Measurements from ENCODE around the gene GPN1. TPM values are rescaled to one million over a fixed set of nuclear protein-coding genes. Genes with fewer than 3 reads are reported as not detected.

Gene GPN1
- total RNA-seq, 1 experiment from 2014 or later: 48.5 TPM

DNA sequence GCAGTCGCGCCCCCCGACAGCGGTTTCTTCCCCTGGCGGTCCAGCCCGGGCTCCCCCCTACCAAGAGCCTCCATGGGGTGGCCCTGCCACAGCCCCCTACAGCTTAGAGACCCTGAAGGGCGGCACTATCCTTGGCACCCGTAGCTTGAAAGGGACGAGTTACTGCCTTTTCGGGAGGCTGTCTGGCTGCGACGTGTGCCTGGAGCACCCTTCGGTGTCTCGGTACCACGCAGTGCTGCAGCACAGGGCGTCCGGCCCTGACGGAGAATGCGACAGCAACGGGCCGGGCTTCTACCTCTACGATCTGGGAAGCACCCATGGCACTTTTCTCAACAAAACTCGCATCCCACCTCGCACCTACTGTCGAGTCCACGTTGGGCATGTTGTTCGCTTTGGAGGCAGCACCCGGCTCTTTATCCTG is 35.3 kb downstream of the GPN1 start:
- H3K4me2 ChIP-seq (ENCODE audit: insufficient read depth, insufficient read length, low read length): peak overlapping the region; percentile 70
- H3K79me2 ChIP-seq (ENCODE audit: insufficient read depth, low read length): 0 out of 2 replicates have a peak, but pooled peaks cover 2% of the 10 kb centered on the region
- H2BK5ac ChIP-seq (ENCODE audit: insufficient read length, low read length): no peak overlapping the region
- no peak overlapping the region for H2BK15ac ChIP-seq (ENCODE audit: low read depth, low read length)
- H3K79me1 ChIP-seq (ENCODE audit: insufficient read depth, low read depth, low read length, poor library complexity, severe bottlenecking): peaks cover 8% of the 10 kb centered on the region
- Mint-ChIP-seq H3K4me1 (peaks cover 9 to 18% of the 10 kb centered on the region in 2 experiments), H3K9me3 (no peaks in the 10 kb centered on the region), H3K27me3 (ENCODE audit: low read depth) (no peaks in the 10 kb centered on the region), H3K27ac (peak overlapping the region in 1 of 3 experiments; percentile 100; a peak in 1 of 7 replicates), H3K36me3 (ENCODE audit: insufficient read depth in 1 of 3, low read depth in 3 of 3) (peaks cover 22 to 56% (median 48%) of the 10 kb centered on the region in 3 experiments; a peak in 6 of 7 replicates), H3K4me3 (peak overlapping the region; percentile 97 to 98)
- H4K91ac ChIP-seq (ENCODE audit: insufficient read length, low read depth, low read length): no peak overlapping the region
- no peak overlapping the region for H3T11ph ChIP-seq (ENCODE audit: low read length)
- H2AFZ ChIP-seq (ENCODE audit: low read length): no peak overlapping the region
- peaks cover 12% of the 10 kb centered on the region for H3K23me2 ChIP-seq (ENCODE audit: insufficient read length, low read depth, low read length, poor library complexity, severe bottlenecking)
- H3K9ac ChIP-seq (ENCODE audit: extremely low read depth, insufficient read length, low read length): peak overlapping the region; percentile 66
- H3K27me3 ChIP-seq (ENCODE audit: insufficient read depth, low read length): no peaks in the 10 kb centered on the region
- H4K20me1 ChIP-seq (ENCODE audit: control insufficient read depth, insufficient read depth, insufficient read length): peaks cover 3% of the 10 kb centered on the region
- H4K8ac ChIP-seq (replicated peaks; ENCODE audit: insufficient read length, low read depth, low read length): no peak overlapping the region
- no peak overlapping the region for H3K14ac ChIP-seq (ENCODE audit: insufficient read depth, low read length)
- no CpG with 5 or more reads among the region's 28 CpGs for WGBS (ENCODE audit: extremely low coverage, insufficient read length, low lambda C conversion rate)
- H3K56ac ChIP-seq (ENCODE audit: insufficient read length, low read depth, low read length): no peak overlapping the region
- H3K18ac ChIP-seq (ENCODE audit: insufficient read length, low read depth, low read length): no peak overlapping the region
- H3K4ac ChIP-seq (ENCODE audit: low read depth, low read length): no peak overlapping the region
- no peaks in the 10 kb centered on the region; the same call in 1 of the 2 replicates for H3K4me1 ChIP-seq (ENCODE audit: insufficient read depth, low read length)
- TF ChIP-seq, protein P1, sequence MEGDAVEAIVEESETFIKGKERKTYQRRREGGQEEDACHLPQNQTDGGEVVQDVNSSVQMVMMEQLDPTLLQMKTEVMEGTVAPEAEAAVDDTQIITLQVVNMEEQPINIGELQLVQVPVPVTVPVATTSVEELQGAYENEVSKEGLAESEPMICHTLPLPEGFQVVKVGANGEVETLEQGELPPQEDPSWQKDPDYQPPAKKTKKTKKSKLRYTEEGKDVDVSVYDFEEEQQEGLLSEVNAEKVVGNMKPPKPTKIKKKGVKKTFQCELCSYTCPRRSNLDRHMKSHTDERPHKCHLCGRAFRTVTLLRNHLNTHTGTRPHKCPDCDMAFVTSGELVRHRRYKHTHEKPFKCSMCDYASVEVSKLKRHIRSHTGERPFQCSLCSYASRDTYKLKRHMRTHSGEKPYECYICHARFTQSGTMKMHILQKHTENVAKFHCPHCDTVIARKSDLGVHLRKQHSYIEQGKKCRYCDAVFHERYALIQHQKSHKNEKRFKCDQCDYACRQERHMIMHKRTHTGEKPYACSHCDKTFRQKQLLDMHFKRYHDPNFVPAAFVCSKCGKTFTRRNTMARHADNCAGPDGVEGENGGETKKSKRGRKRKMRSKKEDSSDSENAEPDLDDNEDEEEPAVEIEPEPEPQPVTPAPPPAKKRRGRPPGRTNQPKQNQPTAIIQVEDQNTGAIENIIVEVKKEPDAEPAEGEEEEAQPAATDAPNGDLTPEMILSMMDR (conservative IDR thresholded peaks at IDR 0.05): no peak
- no peak overlapping the region for H3K23ac ChIP-seq (ENCODE audit: insufficient read length, low read depth, low read length)
- no peak overlapping the region for H2BK20ac ChIP-seq (ENCODE audit: low read depth, low read length, poor library complexity, severe bottlenecking)
- H3K9me3 ChIP-seq (ENCODE audit: control insufficient read depth, low read depth, low read length): no peaks in the 10 kb centered on the region
- H2BK120ac ChIP-seq (ENCODE audit: low read depth, low read length, poor library complexity, severe bottlenecking): no peak overlapping the region
- no peak overlapping the region for H2AK5ac ChIP-seq (ENCODE audit: insufficient read length, low read length)
- DNase-seq: no peak
- peak overlapping the region; percentile 75 for H4K5ac ChIP-seq (ENCODE audit: insufficient read length, low read depth, low read length)
- H3K27ac ChIP-seq (ENCODE audit: insufficient read length, low read depth, low read length): no peak overlapping the region
- no peak overlapping the region for H2BK12ac ChIP-seq (ENCODE audit: insufficient read length, low read depth, low read length)
